OCI-LY7 (cell line): ENCODE measurements around the gene ARHGAP24. TPM values are rescaled to one million over a fixed set of nuclear protein-coding genes. Genes with fewer than 3 reads are reported as not detected.

Experiments used
- BruUV-seq: library from RNA; stranded (reverse); fragments of 400-500 nt; replicated peaks from 2 replicates; lab custom pipeline; 2021; lab: Mats Ljungman, UMichigan
- CTCF ChIA-PET: fragments of 300-600 bp; sonication (Branson Sonifier 250); formaldehyde crosslinking; loops from one replicate; lab custom pipeline; 2022; ENCODE audit warnings: antibody characterized with exemption; ENCODE audit not compliant: unreplicated experiment; lab: Charles Lee
- POLR2A ChIA-PET: fragments of 300-600 bp; sonication (Branson Sonifier 250); formaldehyde crosslinking; loops from one replicate; lab custom pipeline; 2022; ENCODE audit warnings: antibody characterized with exemption; lab: Charles Lee
- DNase-seq: peaks from one replicate; pipeline ENCODE4 v3.0.0-alpha.2; 2015; ENCODE audit warnings: low spot score
- H2AFZ ChIP-seq: fragments of 200-600 bp; sonication (generic), shearing (Covaris generic); 2 replicates; pipeline ENCODE4 v1.6.1; 2014; ENCODE audit warnings: mild to moderate bottlenecking, antibody characterized with exemption, low read length, moderate library complexity
- H3K27ac ChIP-seq: fragments of 200-600 bp; sonication (generic); 2 replicates; pipeline ENCODE4 v1.5.1; 2014; ENCODE audit warnings: mixed run types, low read depth, mild to moderate bottlenecking, moderate library complexity, low read length, inconsistent platforms; ENCODE audit not compliant: poor library complexity, severe bottlenecking
- H3K36me3 ChIP-seq: fragments of 200-600 bp; sonication (generic); 2 replicates; pipeline ENCODE4 v1.6.1; 2014; ENCODE audit warnings: mild to moderate bottlenecking, antibody characterized with exemption, low read length, moderate library complexity, mixed read lengths; ENCODE audit not compliant: insufficient read depth
- H3K4me1 ChIP-seq: fragments of 200-600 bp; sonication (generic); 2 replicates; pipeline ENCODE4 v1.5.1; 2014; ENCODE audit warnings: mild to moderate bottlenecking, low read length; ENCODE audit not compliant: insufficient read depth, poor library complexity, severe bottlenecking
- H3K4me2 ChIP-seq: fragments of 200-600 bp; sonication (generic); 2 replicates; pipeline ENCODE4 v1.6.1; 2014; ENCODE audit warnings: mild to moderate bottlenecking, low read length
- H3K4me3 ChIP-seq: fragments of 200-600 bp; sonication (generic); 2 replicates; pipeline ENCODE4 v1.5.1; 2014; ENCODE audit warnings: mild to moderate bottlenecking, low read depth, low read length; ENCODE audit not compliant: poor library complexity, severe bottlenecking
- H3K79me2 ChIP-seq: fragments of 200-600 bp; sonication (generic); 2 replicates; pipeline ENCODE4 v1.6.1; 2016; ENCODE audit warnings: low read depth, mild to moderate bottlenecking, low read length, moderate library complexity, mixed read lengths; ENCODE audit not compliant: insufficient read depth
- H3K9me2 ChIP-seq: fragments of 200-600 bp; sonication (generic); 2 replicates; pipeline ENCODE4 v1.6.1; 2016; ENCODE audit warnings: mild to moderate bottlenecking, low read length, mixed read lengths; ENCODE audit not compliant: insufficient read depth
- H3K9me3 ChIP-seq: fragments of 200-600 bp; sonication (generic); 2 replicates; pipeline ENCODE4 v1.6.1; 2014; ENCODE audit warnings: mild to moderate bottlenecking, mixed run types, low read length, mixed read lengths
- H4K20me1 ChIP-seq: fragments of 200-600 bp; sonication (generic); 2 replicates; pipeline ENCODE4 v1.6.1; 2014; ENCODE audit warnings: mild to moderate bottlenecking, antibody characterized with exemption, low read length, moderate library complexity, mixed read lengths; ENCODE audit not compliant: insufficient read depth
- CTCF ChIP-seq: fragments of 200-600 bp; sonication (generic); conservative IDR thresholded peaks from 2 replicates; pipeline ENCODE4 v1.5.1; 2014; ENCODE audit warnings: mild to moderate bottlenecking, antibody characterized with exemption, low read length, moderate library complexity, mixed read lengths
- EZH2phosphoT487 ChIP-seq: fragments of 200-600 bp; sonication (generic); IDR thresholded peaks from 2 replicates; pipeline ENCODE4 v1.6.1; 2018; ENCODE audit warnings: low read depth, borderline replicate concordance, mild to moderate bottlenecking, mixed run types, antibody characterized with exemption, low read length, moderate library complexity, mixed read lengths
- intact Hi-C: fragments of 100-400 bp; cut with micrococcal nuclease; formaldehyde crosslinking; loops from one replicate; pipeline ENCODE4 v1.10.0; 2022; ENCODE audit not compliant: unreplicated experiment
- total RNA-seq, 2 experiments: library from RNA; depleted of rRNA in 1 of 2; stranded (reverse); fragments of >200 nt in 1 of 2; shearing (Covaris generic) in 1 of 2; gene quantifications; 2 replicates each; pipeline ENCODE4 v1.2.3, GENCODE V29; 2014 to 2022

The ARHGAP24 gene
- total RNA-seq, 2 experiments from 2014 or later: 0.88 to 4.4 TPM

DNA sequence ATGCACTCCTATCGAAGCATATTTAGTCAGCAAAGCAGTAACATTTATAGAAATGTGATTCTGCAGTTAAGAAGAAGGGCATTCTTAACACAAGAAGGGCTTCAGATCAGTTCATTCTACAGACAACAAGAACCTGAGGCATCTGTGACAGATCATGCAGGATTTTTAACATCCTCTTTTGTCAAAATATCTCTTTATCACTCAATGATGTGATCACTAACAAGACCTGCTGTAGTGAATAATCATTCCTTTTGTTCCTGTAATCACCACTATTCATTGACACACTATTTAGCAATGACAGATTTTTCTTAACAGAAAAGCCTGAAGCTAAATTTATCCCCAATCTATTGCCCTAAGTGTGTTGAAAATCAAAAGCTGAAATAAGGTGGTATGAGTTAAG, 47.8 kb upstream of the ARHGAP24 start:
- no peaks in the 10 kb centered on the region for H3K4me1 ChIP-seq
- CTCF ChIA-PET: no interaction called here
- no peaks in the 10 kb centered on the region for H3K79me2 ChIP-seq
- no peak overlapping the region for H3K4me3 ChIP-seq
- intact Hi-C loops: no loop called here
- H2AFZ ChIP-seq: no peak overlapping the region
- BruUV-seq: no TSS peak
- no peak overlapping the region for H3K4me2 ChIP-seq
- DNase-seq: no peak
- TF ChIP-seq CTCF (no peak), EZH2phosphoT487 (no peak)
- no peak overlapping the region for H3K27ac ChIP-seq
- POLR2A ChIA-PET: no interaction called here
- no peaks in the 10 kb centered on the region for H3K9me2 ChIP-seq
- H3K36me3 ChIP-seq: no peaks in the 10 kb centered on the region
- no peaks in the 10 kb centered on the region for H3K9me3 ChIP-seq
- H4K20me1 ChIP-seq: no peaks in the 10 kb centered on the region

DNA sequence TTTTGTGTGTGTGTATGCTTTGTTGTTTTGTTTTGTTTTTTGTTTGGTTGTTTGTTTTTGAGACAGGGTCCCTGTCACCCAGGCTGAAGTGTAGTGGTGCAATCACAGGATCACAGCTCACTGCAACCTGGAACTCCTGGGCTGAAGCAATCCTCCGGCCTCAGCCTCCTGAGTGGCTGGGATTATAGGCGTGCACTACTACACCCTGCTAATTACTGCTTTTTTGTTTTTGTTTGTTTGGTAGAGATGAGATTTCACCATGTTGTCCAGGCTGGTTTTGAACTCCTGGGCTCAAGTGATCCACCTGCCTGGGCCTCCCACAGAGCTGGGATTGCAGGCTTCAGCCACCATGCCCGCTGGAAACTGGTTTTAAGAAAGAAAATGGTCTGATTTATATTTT, 44.7 kb upstream of the ARHGAP24 start:
- Histone ChIP-seq H3K4me1 (no peaks in the 10 kb centered on the region), H4K20me1 (no peaks in the 10 kb centered on the region), H3K27ac (no peak overlapping the region), H3K9me3 (no peaks in the 10 kb centered on the region), H2AFZ (no peak overlapping the region), H3K79me2 (no peaks in the 10 kb centered on the region), H3K4me3 (no peak overlapping the region), H3K4me2 (no peak overlapping the region), H3K36me3 (no peaks in the 10 kb centered on the region), H3K9me2 (no peaks in the 10 kb centered on the region)
- POLR2A ChIA-PET: interaction anchor here (1.2 kb wide), 1 partner anchor 8 kb away, joined by 4 read pairs; no protein-coding TSS in a partner anchor
- BruUV-seq: no TSS peak
- no peak for DNase-seq
- TF ChIP-seq EZH2phosphoT487: no peak
- intact Hi-C loops: no loop called here
- CTCF ChIA-PET: no interaction called here

- no peak for TF ChIP-seq CTCF
- no peak for TF ChIP-seq EZH2phosphoT487
- no peak overlapping the region for H3K4me2 ChIP-seq
- no peaks in the 10 kb centered on the region for H3K79me2 ChIP-seq
Observed at GRCh38 chr4:85430697-85431096, 44.3 kb upstream of the ARHGAP24 start.

More at GRCh38 chr4:85430697-85431096, 44.3 kb upstream of the ARHGAP24 start:
- Histone ChIP-seq H2AFZ (no peak overlapping the region), H3K4me3 (no peak overlapping the region), H3K36me3 (no peaks in the 10 kb centered on the region), H4K20me1 (no peaks in the 10 kb centered on the region), H3K27ac (no peak overlapping the region), H3K9me3 (no peaks in the 10 kb centered on the region), H3K9me2 (no peaks in the 10 kb centered on the region), H3K4me1 (no peaks in the 10 kb centered on the region)
- ChIA-PET POLR2A (no interaction called here), CTCF (no interaction called here)
- BruUV-seq: no TSS peak
- intact Hi-C loops: no loop called here
- DNase-seq: no peak
